HG03066 (cell line): ENCODE results near the gene FNTB.

Experiments
- ATAC-seq: cut with Tn5 transposase; IDR thresholded peaks from one replicate; pipeline ENCODE4 v1.9.1; 2021; ENCODE audit warnings: low read depth; ENCODE audit not compliant: unreplicated experiment

Gene FNTB

GRCh38 chr14:64986648-64987437, at the start of gene FNTB:
Gene FNTB, plus strand, starts transcription at chr14:64986895. Its CDS starts 59 bp downstream, at chr14:64986954.
- peak; percentile 92 for ATAC-seq

- ATAC-seq = no peak
These were observed 49.4 kb upstream of the FNTB start for GRCh38 chr14:64937171-64937820.

- no peak for ATAC-seq
These were observed 48.9 kb upstream of the FNTB start for GRCh38 chr14:64937821-64938193.

- ATAC-seq = no peak
These were observed 47.5 kb upstream of the FNTB start for GRCh38 chr14:64938972-64939816.

- no peak for ATAC-seq
These were observed 46.9 kb upstream of the FNTB start for GRCh38 chr14:64939817-64940190.

GRCh38 chr14:64940336-64940910, 46.3 kb upstream of the FNTB start:
- ATAC-seq = no peak

GRCh38 chr14:64942531-64943111, 44.1 kb upstream of the FNTB start, which contains the start of gene GPX2:
Gene GPX2, minus strand, starts transcription at chr14:64942745. Its CDS starts 19 bp downstream, at chr14:64942726.
- ATAC-seq = no peak

- ATAC-seq = no peak
These were observed 43.1 kb upstream of the FNTB start for GRCh38 chr14:64943556-64943955.

- ATAC-seq = no peak
These were observed 42.7 kb upstream of the FNTB start for GRCh38 chr14:64944041-64944440.

GRCh38 chr14:64944861-64945260, 41.8 kb upstream of the FNTB start:
- no peak for ATAC-seq

- no peak for ATAC-seq
These were observed 41.1 kb upstream of the FNTB start for GRCh38 chr14:64945431-64946178.

- ATAC-seq = no peak
These were observed 40.2 kb upstream of the FNTB start for GRCh38 chr14:64946310-64947045.

GRCh38 chr14:64947710-64948611, 38.7 kb upstream of the FNTB start:
- ATAC-seq = no peak

GRCh38 chr14:64948612-64949210, 38.0 kb upstream of the FNTB start:
- ATAC-seq = no peak

GRCh38 chr14:64950889-64951288, 35.8 kb upstream of the FNTB start:
- ATAC-seq = no peak

- ATAC-seq = no peak
These were observed 35.4 kb upstream of the FNTB start for GRCh38 chr14:64951291-64951690.

- no peak for ATAC-seq
These were observed 35.0 kb upstream of the FNTB start for GRCh38 chr14:64951724-64952123.
